ENCODE data around the gene CNTNAP2.

DNA sequence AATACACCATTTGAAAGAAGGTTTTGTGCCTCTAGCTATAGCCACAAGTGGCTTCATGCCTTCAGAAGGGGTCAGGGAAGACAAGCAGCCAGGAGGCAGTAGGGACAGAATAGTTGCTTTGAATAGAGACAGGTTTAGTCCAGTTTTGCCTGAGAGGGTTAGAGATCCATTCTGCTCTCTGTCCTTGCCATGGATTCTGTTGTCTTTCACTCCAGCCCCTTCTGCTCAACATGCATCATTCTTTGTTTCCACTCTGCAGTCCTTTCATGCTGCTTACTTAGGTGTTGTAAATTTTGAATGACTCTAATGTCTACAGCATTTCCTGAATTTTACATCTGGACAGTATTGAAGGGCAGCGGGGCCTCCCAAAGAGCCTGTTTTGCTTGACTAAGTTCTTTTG, 60.3 kb downstream of the CNTNAP2 start:
- no peak for TF ChIP-seq POLR2A (IDR thresholded peaks at IDR 0.05)
- TF ChIP-seq, protein P1, sequence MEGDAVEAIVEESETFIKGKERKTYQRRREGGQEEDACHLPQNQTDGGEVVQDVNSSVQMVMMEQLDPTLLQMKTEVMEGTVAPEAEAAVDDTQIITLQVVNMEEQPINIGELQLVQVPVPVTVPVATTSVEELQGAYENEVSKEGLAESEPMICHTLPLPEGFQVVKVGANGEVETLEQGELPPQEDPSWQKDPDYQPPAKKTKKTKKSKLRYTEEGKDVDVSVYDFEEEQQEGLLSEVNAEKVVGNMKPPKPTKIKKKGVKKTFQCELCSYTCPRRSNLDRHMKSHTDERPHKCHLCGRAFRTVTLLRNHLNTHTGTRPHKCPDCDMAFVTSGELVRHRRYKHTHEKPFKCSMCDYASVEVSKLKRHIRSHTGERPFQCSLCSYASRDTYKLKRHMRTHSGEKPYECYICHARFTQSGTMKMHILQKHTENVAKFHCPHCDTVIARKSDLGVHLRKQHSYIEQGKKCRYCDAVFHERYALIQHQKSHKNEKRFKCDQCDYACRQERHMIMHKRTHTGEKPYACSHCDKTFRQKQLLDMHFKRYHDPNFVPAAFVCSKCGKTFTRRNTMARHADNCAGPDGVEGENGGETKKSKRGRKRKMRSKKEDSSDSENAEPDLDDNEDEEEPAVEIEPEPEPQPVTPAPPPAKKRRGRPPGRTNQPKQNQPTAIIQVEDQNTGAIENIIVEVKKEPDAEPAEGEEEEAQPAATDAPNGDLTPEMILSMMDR (IDR thresholded peaks at IDR 0.05): no peak

All from suprapubic skin (tissue), 3 donors.